HG02571 (cell line): Measurements from ENCODE around the gene IFRD1.
"Not testable (repeated sequence)": the region's sequence is repeated elsewhere in the genome, so short reads cannot be mapped to it uniquely, and the experiment has no call there.

Experiments
- ATAC-seq: cut with Tn5 transposase; IDR thresholded peaks from one replicate; pipeline ENCODE4 v1.9.1; 2021; ENCODE audit warnings: mild to moderate bottlenecking, moderate library complexity; ENCODE audit not compliant: unreplicated experiment

Gene IFRD1

DNA sequence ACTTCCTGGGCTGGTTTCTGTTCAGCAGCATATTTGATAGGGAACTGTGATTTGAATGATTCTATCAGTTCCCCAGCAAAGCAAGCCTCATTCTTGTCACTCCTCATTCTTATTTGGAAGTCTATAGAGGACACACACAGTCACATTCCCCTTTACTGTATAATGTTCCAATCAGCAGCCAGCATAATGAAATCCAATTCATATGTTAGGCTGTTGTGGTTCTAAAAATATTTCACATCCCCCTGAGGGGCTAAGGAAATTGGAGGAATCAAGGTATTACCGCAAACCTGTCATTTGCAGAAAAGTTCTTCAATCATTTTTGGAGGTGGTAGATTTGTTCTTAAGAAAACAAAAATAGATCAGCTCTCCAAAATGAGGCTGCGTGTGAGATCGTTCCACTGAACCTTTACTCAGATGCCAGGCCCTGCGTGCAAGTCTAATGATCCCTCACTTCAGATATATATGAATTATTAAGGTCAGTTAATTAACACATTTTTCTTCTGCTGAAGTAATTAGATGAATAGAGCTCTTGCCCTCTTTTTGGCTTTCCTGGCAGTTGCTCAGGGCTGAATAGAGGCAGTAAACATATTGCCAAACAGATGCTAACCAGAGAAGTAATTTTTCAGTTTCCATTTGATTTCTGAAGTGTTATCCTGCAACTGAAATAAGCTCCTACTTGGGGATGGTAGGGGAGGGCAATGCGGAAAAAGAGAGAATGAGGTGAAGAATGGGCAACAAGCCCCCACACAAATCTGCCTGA, 62.4 kb downstream of the IFRD1 start:
- no peak for ATAC-seq

DNA sequence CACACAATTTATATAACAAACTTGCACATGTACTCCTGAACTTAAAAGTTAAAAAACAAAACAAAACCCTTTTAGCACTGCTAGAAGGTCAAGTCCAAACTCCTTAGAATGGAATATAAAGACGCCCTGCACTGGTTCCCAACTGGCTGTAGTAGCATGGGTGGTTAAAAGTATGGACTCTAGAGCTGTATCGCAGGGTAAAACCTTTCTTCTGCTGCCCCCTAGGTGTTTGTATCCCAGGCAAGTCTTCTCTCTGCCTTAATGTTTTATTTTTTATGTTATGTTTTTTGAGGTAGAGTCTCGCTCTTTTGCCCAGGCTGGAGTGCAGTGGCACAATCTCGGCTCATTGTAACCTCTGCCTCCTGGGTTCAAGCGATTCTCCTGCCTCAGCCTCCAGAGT, 65.7 kb downstream of the IFRD1 start:
- ATAC-seq: no peak

DNA sequence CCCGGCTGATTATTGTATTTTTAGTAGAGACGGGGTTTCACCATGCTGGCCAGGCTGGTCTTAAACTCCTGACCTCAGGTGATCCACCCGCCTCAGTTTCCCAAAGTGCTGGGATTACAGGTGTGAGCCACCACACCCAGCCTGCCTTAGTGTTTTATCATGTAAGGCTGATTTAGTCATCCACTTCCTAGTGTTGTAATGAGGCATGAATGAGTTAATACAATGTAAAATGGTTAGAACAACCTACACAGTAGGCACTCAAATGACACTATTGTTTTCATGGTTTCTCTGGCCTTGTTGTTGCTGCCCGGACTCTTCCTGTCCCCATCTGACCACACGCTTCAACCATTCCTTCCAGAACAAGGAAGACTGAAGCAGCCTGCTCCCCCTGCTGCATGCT, 66.2 kb downstream of the IFRD1 start:
- ATAC-seq: not testable (repeated sequence)

DNA sequence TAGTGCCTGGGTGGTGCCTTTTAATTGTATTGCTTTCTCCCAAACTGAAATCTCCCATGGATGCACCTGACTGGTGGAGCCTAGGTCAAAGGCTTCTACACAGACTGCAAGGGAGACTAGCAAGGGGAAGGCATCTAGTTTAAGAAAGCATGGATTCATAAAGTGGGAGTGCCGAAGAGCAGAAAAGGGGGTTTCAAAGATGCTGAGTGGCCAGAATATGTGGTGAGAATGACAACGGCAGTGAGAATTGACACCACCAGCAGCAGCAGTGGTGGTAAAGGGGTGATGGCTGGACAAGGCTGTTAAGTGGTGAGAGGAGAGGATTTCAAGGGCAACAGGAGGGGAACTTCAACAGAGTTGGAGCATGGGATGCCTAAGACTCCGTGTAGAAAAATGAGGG, 67.2 kb downstream of the IFRD1 start:
- no peak for ATAC-seq

DNA sequence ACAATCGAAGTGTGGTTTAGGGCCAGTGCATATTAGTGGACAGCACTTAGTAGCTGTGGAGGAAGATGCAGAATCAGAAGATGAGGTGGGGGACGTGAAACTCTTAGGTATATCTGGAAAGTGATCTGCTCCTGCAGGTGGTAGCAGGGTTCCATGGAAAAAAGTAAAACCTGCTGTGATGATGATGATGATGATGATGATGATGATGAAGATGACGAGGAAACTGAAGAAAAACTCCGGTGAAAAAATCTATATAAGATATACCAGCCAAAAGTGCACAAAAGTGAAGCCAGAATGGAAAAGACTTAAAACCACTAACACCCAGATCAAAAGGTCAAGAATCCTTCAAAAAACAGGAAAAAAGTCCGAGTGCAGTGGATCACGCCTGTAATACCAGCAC, 70.5 kb downstream of the IFRD1 start:
- ATAC-seq: no peak

DNA sequence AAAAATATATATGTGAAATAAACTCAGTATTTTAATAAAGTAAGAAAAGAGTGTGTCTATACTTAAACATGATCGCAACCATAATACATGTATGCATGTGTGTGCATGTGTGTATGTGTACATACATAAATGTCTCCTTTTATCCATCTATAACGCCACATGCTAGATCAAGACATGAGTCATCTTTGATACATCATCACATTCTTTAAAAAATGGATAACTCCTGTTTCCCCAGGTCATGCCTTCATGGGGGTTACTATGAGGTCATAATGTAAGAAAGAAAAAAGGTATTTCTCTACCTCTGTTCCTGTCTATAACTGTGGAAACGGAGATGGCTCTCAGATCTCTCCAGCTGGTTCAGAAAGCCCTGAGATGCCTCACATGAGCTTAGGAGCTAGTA, 71.7 kb downstream of the IFRD1 start:
- no peak for ATAC-seq

DNA sequence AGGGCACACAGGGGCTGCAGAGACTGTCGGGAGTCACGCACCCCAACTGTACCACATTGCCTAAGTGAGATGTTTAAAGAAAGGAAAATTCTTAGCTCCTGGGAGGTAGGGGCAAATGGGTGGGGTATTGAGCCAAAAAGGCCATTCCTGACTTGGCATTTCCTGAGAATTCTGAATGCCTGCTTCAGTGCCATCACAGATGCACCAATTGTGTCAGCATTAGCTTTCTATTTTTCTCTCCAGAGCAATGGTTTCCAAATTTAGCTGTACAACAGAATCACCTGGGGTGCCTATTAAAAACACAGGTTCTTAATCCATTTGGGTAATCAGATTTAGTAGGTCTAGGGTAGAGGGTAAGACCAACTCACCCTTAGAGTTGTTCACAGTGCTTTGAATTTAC, 73.6 kb downstream of the IFRD1 start:
- ATAC-seq: no peak
